Activated T-cell treated with anti-CD3 and anti-CD28 coated beads for 4 hours (primary cell): ENCODE results near the gene COL15A1.
A peak's percentile ranks its signal among the peaks of the same experiment; 100 is the strongest.

Experiments used
- DNase-seq: peaks from one replicate; pipeline ENCODE4 v3.0.0-alpha.2; 2020

COL15A1 gene

GRCh38 chr9:99040911-99041582 is 97.3 kb downstream of the COL15A1 start:
- no peak for DNase-seq

GRCh38 chr9:99041618-99042017 is 97.9 kb downstream of the COL15A1 start:
- DNase-seq, result no peak

GRCh38 chr9:99042620-99043019 is 98.9 kb downstream of the COL15A1 start:
- no peak for DNase-seq

GRCh38 chr9:99044827-99045226 is 101.1 kb downstream of the COL15A1 start:
- DNase-seq, result no peak

- no peak for DNase-seq
Measured at GRCh38 chr9:99046068-99046467, 102.4 kb downstream of the COL15A1 start.

- no peak for DNase-seq
Measured at GRCh38 chr9:99046542-99047071, 102.9 kb downstream of the COL15A1 start.

GRCh38 chr9:99049228-99049627 is 105.5 kb downstream of the COL15A1 start:
- DNase-seq, result no peak

GRCh38 chr9:99049641-99050040 is 105.9 kb downstream of the COL15A1 start:
- DNase-seq, result no peak

GRCh38 chr9:99050292-99050911 is 106.7 kb downstream of the COL15A1 start:
- no peak for DNase-seq

- no peak for DNase-seq
Measured at GRCh38 chr9:99050924-99051323, 107.2 kb downstream of the COL15A1 start.

- DNase-seq, result no peak
Measured at GRCh38 chr9:99051406-99051805, 107.7 kb downstream of the COL15A1 start.

- DNase-seq, result no peak
Measured at GRCh38 chr9:99051851-99052250, 108.1 kb downstream of the COL15A1 start.

GRCh38 chr9:99052815-99053715 is 109.4 kb downstream of the COL15A1 start:
- no peak for DNase-seq

GRCh38 chr9:99054581-99054980 is 110.9 kb downstream of the COL15A1 start:
- DNase-seq, result no peak

- no peak for DNase-seq
Measured at GRCh38 chr9:99055384-99055783, 111.7 kb downstream of the COL15A1 start.

GRCh38 chr9:99056186-99056585 is 112.5 kb downstream of the COL15A1 start:
- DNase-seq, result no peak

- DNase-seq, result no peak
Measured at GRCh38 chr9:99056886-99057664, 113.4 kb downstream of the COL15A1 start.

- DNase-seq, result peak; percentile 50
Measured at GRCh38 chr9:99057665-99058625, 114.2 kb downstream of the COL15A1 start.

GRCh38 chr9:99058964-99059921 is 115.5 kb downstream of the COL15A1 start:
- no peak for DNase-seq

- no peak for DNase-seq
Measured at GRCh38 chr9:99060621-99061020, 116.9 kb downstream of the COL15A1 start.
